Activated CD4-positive, CD25-positive, alpha-beta regulatory T cell treated with anti-CD3 and anti-CD28 coated beads, Interleukin-2, amount 50 U/mL, for 72 hours (primary cell): ENCODE results near the gene NEMF.
"Not testable (repeated sequence)": the region's sequence is repeated elsewhere in the genome, so short reads cannot be mapped to it uniquely, and the experiment has no call there.

ENCODE experiments used
- DNase-seq: peaks from one replicate; pipeline ENCODE4 v3.0.0; 2021

The NEMF gene

DNA sequence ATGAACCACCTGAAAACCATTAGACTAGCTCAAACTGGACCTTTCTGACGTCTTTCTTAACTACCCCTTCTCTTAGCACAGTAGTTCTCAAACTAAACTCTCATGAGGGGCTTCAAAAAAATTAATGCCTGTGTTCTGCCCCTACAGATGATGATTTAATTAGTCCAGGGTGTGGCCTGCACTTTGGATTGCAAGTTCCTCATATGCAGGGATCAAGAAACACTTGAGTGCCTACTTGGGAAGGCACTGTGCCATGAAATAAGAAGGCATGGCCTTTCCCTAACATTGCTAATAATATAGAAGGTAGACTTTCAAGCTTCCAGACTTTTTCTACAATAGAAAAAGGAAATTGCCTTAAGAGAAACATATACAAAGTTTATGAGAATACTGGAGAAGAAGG is 107.4 kb downstream of the NEMF start:
- DNase-seq: no peak

- not testable (repeated sequence) for DNase-seq
Observed at GRCh38 chr14:49735669-49736068, 116.9 kb downstream of the NEMF start.

DNA sequence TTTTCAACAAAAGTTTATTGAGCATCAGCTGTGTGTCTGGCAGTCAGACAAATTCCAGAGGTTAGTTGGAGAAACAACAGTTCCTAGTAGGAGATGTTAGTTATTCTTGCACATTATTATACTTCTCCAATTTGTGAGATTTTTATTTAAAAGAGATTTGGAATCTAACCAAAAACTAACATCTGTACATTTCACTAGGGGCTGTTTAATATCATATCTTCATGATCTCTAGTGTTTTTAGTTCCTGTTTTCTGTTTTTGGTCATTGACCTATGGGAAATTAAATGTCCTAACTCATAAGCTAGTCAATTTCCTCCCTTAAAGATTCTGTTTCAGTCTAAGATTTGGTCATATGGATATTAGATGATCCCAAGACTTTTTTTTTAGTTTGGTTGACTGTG is 118.8 kb downstream of the NEMF start:
- no peak for DNase-seq

- DNase-seq: no peak
Observed at GRCh38 chr14:49732896-49733295, 119.7 kb downstream of the NEMF start.
